RWPE1 (cell line): Measurements from ENCODE around the gene HOXD8.

Experiments
- CTCF ChIA-PET: fragments of 350-600 bp; sonication (Branson Sonifier 250); formaldehyde crosslinking; extraction: SDS; loops from one replicate; lab custom pipeline; 2021; lab: Yijun Ruan, JAX
- POLR2A ChIA-PET: fragments of 400-600 bp; formaldehyde crosslinking; extraction: SDS; loops from one replicate; lab custom pipeline; 2020; ENCODE audit warnings: antibody characterized with exemption; ENCODE audit not compliant: low non-redundant PET; lab: Yijun Ruan, JAX
- DNase-seq: peaks from one replicate; pipeline ENCODE4 v3.0.0; 2012; ENCODE audit warnings: low spot score
- H3K27ac ChIP-seq: fragments of 450-650 bp; 2 replicates; pipeline ENCODE4 v1.5.1; 2017
- CTCF ChIP-seq: fragments of 450-650 bp; conservative IDR thresholded peaks from 2 replicates; pipeline ENCODE4 v1.5.1; 2017; ENCODE audit warnings: low read depth, mild to moderate bottlenecking

HOXD8 gene

GRCh38 chr2:176148751-176149421 is 19.4 kb downstream of the HOXD8 start:
- H3K27ac ChIP-seq = no peak overlapping the region
- DNase-seq = no peak
- POLR2A ChIA-PET = no interaction called here
- TF ChIP-seq CTCF = no peak
- CTCF ChIA-PET = interaction anchor here (1.1 kb wide), 1 partner anchor 13 kb away, joined by 3 read pairs; no protein-coding TSS in a partner anchor

- CTCF ChIA-PET = no interaction called here
- DNase-seq = no peak
- no peak for TF ChIP-seq CTCF
- POLR2A ChIA-PET = no interaction called here
- no peak overlapping the region for H3K27ac ChIP-seq
Observed at GRCh38 chr2:176149481-176149938, 20.0 kb downstream of the HOXD8 start.

DNA sequence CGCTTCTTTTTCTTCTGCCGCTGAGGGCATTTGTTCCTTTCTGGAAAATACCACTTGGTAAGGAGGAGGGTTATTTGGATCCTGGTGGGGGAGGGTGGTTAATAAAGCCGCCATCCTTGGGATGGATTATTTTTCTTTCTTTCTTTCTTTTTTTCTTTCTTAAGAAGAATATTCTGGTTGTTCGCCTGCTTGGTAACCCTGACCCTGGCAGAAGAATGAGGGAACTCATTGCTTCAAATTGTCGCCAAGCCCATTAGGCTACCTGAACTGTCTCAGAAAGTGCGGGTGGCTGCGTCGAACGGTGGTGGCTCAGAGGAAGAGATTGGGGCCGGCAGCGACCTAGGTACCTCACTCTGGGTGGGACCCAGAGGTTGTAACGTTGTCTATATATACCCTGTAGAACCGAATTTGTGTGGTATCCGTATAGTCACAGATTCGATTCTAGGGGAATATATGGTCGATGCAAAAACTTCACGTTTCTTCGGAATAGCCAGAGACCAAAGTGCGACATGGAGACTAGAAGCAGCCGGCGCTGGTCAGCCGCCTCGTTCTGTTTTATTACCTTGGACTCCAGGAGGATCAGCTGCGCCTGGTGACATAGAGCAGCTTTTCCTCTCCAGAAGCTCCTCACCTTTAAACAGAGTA is 20.6 kb downstream of the HOXD8 start:
- TF ChIP-seq CTCF = no peak
- ChIA-PET POLR2A (no interaction called here), CTCF (no interaction called here)
- no peak overlapping the region for H3K27ac ChIP-seq
- no peak for DNase-seq

DNA sequence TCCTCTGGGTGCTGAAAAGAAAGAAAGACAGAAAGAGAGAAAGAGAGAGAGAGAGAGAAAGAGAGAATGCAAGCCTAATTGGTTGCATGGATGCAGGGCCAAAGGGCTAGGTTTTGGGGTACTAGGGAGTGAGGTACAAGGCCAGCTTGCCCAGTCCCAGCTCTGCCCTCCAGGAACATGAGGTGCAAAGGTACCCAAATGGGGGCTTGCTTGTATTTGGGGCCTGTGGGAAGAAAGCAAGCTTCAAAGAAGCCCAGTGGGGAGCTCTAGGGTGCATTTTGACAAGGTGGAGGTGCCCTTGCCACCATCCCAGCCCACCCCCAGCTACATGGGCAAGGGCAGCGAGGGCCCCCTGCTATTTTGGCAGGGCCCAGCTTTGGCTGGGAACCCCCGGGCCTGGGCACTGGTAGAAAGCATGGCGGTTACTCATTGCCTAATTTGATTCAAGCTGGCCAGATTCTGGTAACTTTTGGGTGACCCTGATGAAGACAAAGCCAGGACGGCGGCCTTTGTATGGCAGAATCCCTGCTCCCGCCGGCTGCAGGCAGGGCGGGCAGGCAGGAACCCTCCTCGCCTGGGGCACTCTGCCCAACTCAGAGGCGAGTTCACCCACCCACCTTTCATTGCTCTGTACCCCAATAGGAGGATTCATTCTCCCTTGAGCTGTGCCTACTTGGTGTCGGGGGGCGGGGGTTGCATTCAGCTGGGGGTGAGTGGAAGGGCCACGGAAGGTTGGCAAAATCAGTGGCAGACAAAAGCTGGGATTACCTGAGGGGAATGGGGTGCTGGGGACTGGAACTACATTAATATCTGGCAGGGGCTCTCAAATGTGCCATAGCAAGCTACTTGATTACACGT is 21.3 kb downstream of the HOXD8 start:
- POLR2A ChIA-PET = no interaction called here
- H3K27ac ChIP-seq = no peak overlapping the region
- no peak for DNase-seq
- TF ChIP-seq CTCF = no peak
- CTCF ChIA-PET = interaction anchor here (0.6 kb wide), 1 partner anchor 1654 kb away, joined by 3 read pairs; no protein-coding TSS in a partner anchor

DNA sequence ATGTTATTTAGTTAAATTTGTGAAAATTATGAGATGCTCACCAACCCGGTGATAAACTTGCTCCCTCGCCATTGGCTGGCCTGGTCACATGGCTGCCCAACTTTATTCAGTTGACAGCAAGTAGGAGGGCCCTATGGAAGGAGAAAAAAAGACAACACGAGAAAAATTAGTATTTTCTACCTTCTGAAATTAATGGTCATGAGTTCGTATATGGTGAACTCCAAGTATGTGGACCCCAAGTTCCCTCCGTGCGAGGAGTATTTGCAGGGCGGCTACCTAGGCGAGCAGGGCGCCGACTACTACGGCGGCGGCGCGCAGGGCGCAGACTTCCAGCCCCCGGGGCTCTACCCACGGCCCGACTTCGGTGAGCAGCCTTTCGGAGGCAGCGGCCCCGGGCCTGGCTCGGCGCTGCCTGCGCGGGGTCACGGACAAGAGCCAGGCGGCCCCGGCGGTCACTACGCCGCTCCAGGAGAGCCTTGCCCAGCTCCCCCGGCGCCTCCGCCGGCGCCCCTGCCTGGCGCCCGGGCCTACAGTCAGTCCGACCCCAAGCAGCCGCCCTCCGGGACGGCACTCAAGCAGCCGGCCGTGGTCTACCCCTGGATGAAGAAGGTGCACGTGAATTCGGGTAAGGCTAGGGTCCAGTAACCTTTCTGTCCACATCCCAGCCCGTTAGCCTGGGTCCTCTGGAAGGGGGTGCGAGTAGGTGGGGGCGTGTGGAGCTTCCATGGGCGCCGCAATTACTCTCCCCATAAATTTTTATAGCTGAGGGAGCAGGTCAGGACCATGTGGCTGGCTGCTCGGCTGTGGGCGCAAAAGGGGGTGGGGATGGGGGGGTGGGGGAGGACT is 22.2 kb downstream of the HOXD8 start, which contains the start of gene HOXD4:
TSS of gene HOXD4 (plus strand) at position 109 of the 846 bp plus-strand sequence. CDS start at position 193, 84 bp downstream.
- H3K27ac ChIP-seq = no peak within 1 kb of the TSS
- DNase-seq = no peak
- TF ChIP-seq CTCF = no peak
- ChIA-PET CTCF (interaction anchor here (0.6 kb wide), 1 partner anchor 1655 kb away, joined by 3 read pairs; no protein-coding TSS in a partner anchor), POLR2A (no interaction called here)
